ENCODE measurements around the gene AMOTL2. TPM values are rescaled to one million over a fixed set of nuclear protein-coding genes. Genes with fewer than 3 reads are reported as not detected.

The AMOTL2 gene
- total RNA-seq, 1 donor from 2014 or later, result not detected

DNA sequence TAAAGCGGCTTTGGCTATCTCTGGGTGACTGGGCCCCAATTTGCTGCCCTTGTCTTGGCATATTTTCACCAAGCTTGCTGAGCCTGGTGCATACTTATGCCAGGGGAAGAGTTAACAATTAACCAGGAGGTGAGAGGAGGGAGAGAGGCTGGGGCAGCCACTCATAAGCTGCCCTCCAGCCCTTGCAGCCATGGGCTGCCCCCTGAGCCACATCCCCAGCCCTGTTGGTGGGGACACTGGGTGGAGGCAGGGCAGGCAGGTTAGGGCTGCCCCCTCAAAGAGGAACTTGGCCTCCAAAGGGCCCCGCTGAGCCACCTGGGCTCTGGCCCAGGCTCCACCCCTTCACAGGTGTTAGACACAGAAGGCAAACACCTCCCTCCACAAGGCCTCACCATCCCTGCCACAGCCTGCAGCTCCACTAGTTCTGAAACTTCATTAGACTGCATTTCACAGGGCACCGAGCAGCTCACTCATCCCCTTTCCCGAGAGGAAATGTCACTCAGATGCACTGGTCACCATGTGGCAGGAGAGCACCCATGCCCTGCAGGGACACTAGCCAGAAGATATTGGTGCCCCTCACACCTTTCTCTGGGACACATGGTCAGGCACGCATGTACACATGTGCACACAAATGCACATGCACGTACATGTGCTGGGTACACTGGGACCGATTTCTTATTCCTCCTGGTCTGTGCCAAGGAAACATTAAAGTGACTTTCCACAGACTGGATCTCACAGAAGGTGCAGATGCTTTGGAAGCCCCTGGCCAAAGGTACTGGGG lies 20.2 kb downstream of the AMOTL2 start:
- no peak for ATAC-seq (ENCODE audit: low read depth)
- peaks cover 5% of the 10 kb centered on the region for H3K27me3 Mint-ChIP-seq
- ChIA-PET POLR2A (no interaction called here), CTCF (no interaction called here)
- no peaks in the 10 kb centered on the region for H3K9me3 Mint-ChIP-seq
- TF ChIP-seq, protein P1, sequence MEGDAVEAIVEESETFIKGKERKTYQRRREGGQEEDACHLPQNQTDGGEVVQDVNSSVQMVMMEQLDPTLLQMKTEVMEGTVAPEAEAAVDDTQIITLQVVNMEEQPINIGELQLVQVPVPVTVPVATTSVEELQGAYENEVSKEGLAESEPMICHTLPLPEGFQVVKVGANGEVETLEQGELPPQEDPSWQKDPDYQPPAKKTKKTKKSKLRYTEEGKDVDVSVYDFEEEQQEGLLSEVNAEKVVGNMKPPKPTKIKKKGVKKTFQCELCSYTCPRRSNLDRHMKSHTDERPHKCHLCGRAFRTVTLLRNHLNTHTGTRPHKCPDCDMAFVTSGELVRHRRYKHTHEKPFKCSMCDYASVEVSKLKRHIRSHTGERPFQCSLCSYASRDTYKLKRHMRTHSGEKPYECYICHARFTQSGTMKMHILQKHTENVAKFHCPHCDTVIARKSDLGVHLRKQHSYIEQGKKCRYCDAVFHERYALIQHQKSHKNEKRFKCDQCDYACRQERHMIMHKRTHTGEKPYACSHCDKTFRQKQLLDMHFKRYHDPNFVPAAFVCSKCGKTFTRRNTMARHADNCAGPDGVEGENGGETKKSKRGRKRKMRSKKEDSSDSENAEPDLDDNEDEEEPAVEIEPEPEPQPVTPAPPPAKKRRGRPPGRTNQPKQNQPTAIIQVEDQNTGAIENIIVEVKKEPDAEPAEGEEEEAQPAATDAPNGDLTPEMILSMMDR (IDR thresholded peaks at IDR 0.05), result no peak
- no peaks in the 10 kb centered on the region for H3K4me1 Mint-ChIP-seq
- DNase-seq, result no peak
- H3K4me3 Mint-ChIP-seq, result no peak overlapping the region
- intact Hi-C loops (cut with micrococcal nuclease), result no loop called here
- no peak overlapping the region for H3K27ac Mint-ChIP-seq
- H3K36me3 Mint-ChIP-seq (ENCODE audit: low read depth), result no peaks in the 10 kb centered on the region

DNA sequence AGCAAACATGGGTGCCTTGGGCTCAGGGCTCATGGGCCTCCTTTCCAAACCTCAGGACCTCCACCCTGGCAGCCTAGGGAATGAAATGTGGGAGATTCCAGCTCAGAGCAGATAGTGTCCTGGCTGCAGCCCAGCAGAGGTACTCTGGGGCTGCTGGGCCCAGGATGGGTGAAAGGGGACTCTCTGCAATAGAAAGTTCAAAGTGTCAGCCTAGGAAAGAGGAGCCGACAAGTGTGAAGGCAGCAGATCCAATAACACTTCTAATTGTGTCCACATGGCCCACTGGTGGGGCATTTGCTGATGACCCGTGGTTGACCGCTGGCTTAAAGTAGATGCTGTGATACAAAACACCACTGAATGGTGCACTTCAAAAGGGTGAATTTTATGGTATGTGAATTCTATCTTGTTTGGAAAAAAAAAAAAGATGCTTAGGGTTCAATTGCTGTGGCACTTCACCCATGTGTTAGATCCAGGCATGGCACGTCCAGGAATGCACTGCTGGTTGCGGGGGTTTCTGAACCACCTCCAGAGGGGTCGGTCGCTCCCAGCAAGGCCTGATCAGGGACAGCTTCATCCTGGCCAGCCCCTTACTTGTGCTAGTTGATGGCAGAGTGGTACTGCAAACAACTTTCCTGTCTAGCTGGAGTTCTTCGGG lies 20.9 kb downstream of the AMOTL2 start:
- no peak for DNase-seq
- no peaks in the 10 kb centered on the region for H3K27me3 Mint-ChIP-seq
- no peaks in the 10 kb centered on the region for H3K4me1 Mint-ChIP-seq
- no peaks in the 10 kb centered on the region for H3K36me3 Mint-ChIP-seq (ENCODE audit: low read depth)
- no peak for ATAC-seq (ENCODE audit: low read depth)
- CTCF ChIA-PET, result no interaction called here
- intact Hi-C loops (cut with micrococcal nuclease), result no loop called here
- no peak overlapping the region for H3K27ac Mint-ChIP-seq
- POLR2A ChIA-PET, result no interaction called here
- H3K9me3 Mint-ChIP-seq, result no peaks in the 10 kb centered on the region
- no peak overlapping the region for H3K4me3 Mint-ChIP-seq
- TF ChIP-seq, protein P1 (IDR thresholded peaks at IDR 0.05), result no peak

DNA sequence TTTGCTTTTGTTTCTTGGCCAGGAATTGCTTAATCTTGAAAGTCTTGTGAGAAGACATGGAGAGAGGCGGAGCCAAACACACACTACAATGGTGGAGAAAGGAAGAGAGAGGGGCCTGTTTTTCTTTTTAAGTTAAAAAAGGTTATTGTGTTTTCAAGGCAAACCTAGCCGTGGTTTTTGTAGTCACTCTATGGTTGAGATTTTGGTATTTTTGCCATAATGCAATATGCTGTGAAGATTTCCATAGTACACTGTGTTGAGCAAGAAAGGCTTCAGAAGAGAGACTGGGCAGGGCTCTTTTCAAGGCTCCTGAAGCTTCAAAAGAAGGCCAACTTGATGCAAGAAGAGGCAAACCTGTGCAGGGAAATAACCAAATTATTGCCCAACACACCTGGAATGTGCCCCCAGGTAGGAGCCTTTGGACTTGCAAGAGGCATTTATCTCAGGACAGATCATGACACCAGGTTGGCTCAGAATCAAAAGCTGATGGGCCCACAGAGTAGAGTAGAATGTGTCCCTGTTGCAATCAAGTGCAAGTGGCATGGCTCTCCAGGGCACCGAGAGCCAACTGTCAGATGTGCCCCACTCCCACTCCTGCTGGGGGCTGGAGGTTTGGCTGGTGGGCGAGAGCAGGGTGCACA lies 22.1 kb downstream of the AMOTL2 start:
- DNase-seq (no peak), ATAC-seq (ENCODE audit: low read depth) (no peak)
- Mint-ChIP-seq H3K4me3 (no peak overlapping the region), H3K27me3 (no peaks in the 10 kb centered on the region), H3K36me3 (ENCODE audit: low read depth) (no peaks in the 10 kb centered on the region), H3K4me1 (no peaks in the 10 kb centered on the region), H3K27ac (no peak overlapping the region), H3K9me3 (no peaks in the 10 kb centered on the region)
- TF ChIP-seq, protein P1 (IDR thresholded peaks at IDR 0.05), result no peak
- ChIA-PET CTCF (no interaction called here), POLR2A (no interaction called here)
- intact Hi-C loops (cut with micrococcal nuclease), result no loop called here

DNA sequence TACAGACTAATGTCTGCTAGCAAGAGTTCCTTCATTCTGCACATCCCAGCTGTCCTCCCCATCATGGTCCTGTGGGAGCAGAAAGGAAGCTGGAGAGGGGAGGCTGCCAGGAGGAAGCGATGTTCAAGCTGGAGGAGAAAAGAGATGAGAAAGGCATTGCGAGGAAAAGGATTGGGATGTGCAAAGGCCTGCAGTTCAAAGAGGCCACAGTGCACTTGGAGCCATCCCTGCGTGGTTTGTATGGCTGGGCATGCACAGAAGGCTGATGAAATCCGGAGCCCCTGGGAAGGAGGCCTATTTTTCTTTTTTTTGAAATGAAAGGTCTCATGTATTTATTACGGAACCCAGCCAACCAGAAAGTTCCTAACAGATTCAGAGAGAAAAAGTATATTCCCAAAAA lies 22.8 kb downstream of the AMOTL2 start:
- ChIA-PET CTCF (no interaction called here), POLR2A (no interaction called here)
- Mint-ChIP-seq H3K4me1 (no peaks in the 10 kb centered on the region), H3K27ac (no peak overlapping the region), H3K27me3 (no peaks in the 10 kb centered on the region), H3K4me3 (no peak overlapping the region), H3K36me3 (ENCODE audit: low read depth) (peaks cover 2% of the 10 kb centered on the region), H3K9me3 (peaks cover 6% of the 10 kb centered on the region)
- ATAC-seq (ENCODE audit: low read depth) (no peak), DNase-seq (no peak)
- TF ChIP-seq, protein P1 (IDR thresholded peaks at IDR 0.05), result no peak
- intact Hi-C loops (cut with micrococcal nuclease), result no loop called here

DNA sequence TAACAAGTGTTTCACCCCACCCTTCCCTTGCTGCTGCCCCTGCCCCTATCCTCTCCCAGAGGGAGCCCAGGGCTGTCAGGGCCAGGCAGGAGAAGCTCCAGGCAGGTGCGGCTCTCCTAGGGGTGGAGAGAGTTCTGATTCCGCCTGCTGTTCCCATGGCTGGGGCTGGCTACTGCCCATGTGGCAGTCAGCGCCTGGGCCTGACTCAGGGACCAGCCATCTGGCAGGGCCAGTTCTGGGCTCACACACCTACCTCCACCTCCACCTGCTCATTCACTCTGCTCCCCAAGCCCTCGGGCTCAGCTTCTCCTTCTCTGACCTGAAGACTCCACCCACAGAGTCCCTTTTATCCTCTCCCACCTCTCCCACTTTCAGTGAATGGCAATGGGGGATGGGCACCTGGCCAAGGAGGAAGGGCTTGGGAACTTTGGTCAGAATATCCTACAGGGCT lies 23.4 kb downstream of the AMOTL2 start:
- Mint-ChIP-seq H3K27me3 (no peaks in the 10 kb centered on the region), H3K4me3 (no peak overlapping the region), H3K4me1 (no peaks in the 10 kb centered on the region), H3K27ac (no peak overlapping the region), H3K36me3 (ENCODE audit: low read depth) (peaks cover 2% of the 10 kb centered on the region), H3K9me3 (peaks cover 8% of the 10 kb centered on the region)
- ChIA-PET CTCF (no interaction called here), POLR2A (no interaction called here)
- ATAC-seq (ENCODE audit: low read depth) (no peak), DNase-seq (no peak)
- TF ChIP-seq, protein P1 (IDR thresholded peaks at IDR 0.05), result no peak
- intact Hi-C loops (cut with micrococcal nuclease), result no loop called here
